Activated CD8-positive, alpha-beta T cell treated with anti-CD3 and anti-CD28 coated beads for 36 hours (primary cell): ENCODE data around the gene MRGPRF. TPM values are rescaled to one million over a fixed set of nuclear protein-coding genes. Genes with fewer than 3 reads are reported as not detected.

ENCODE experiments used
- ATAC-seq: fragments of 200-7000 bp; cut with Tn5 transposase; one replicate; pipeline ENCODE4 v1.10.0; 2021; ENCODE audit warnings: mild to moderate bottlenecking, moderate library complexity
- CTCF ChIA-PET: fragments of 350-600 bp; sonication (Branson Sonifier 250); formaldehyde crosslinking; loops from one replicate; lab custom pipeline; 2021; ENCODE audit warnings: antibody characterized with exemption; lab: Charles Lee
- POLR2A ChIA-PET: fragments of 350-600 bp; sonication (Branson Sonifier 250); formaldehyde crosslinking; loops from one replicate; lab custom pipeline; 2021; ENCODE audit warnings: antibody characterized with exemption; lab: Charles Lee
- DNase-seq: peaks from one replicate; pipeline ENCODE4 v3.0.0-alpha.2; 2020
- H3K27ac Mint-ChIP-seq: one replicate; pipeline ENCODE4 v1.8.0; 2021; ENCODE audit warnings: mild to moderate bottlenecking, mixed read lengths
- H3K27me3 Mint-ChIP-seq: one replicate; pipeline ENCODE4 v1.8.0; 2021; ENCODE audit warnings: mixed read lengths
- H3K36me3 Mint-ChIP-seq: one replicate; pipeline ENCODE4 v1.8.0; 2021; ENCODE audit warnings: low read depth, mixed read lengths
- H3K4me1 Mint-ChIP-seq: one replicate; pipeline ENCODE4 v1.8.0; 2021; ENCODE audit warnings: low read depth, mixed read lengths
- H3K4me3 Mint-ChIP-seq: one replicate; pipeline ENCODE4 v1.8.0; 2021; ENCODE audit warnings: mild to moderate bottlenecking, moderate library complexity, mixed read lengths
- H3K9me3 Mint-ChIP-seq: one replicate; pipeline ENCODE4 v1.8.0; 2021; ENCODE audit warnings: mixed read lengths
- CTCF ChIP-seq: fragments of 200-600 bp; IDR thresholded peaks from one replicate; pipeline ENCODE4 v1.8.0; 2022; ENCODE audit warnings: antibody characterized with exemption, mild to moderate bottlenecking
- intact Hi-C: fragments of 100-400 bp; cut with micrococcal nuclease; formaldehyde crosslinking; loops from one replicate; pipeline ENCODE4 v1.10.0; 2022
- total RNA-seq, 2 experiments: library from RNA; stranded (reverse); gene quantifications; one replicate each; pipeline ENCODE4 v1.2.3, GENCODE V29; 2021

MRGPRF gene
- total RNA-seq, 2 experiments from 2014 or later: not detected

GRCh38 chr11:69018924-69019323, 5.9 kb upstream of the MRGPRF start:
- intact Hi-C loops: no loop called here
- Mint-ChIP-seq H3K27ac (no peak overlapping the region), H3K36me3 (no peaks in the 10 kb centered on the region)

GRCh38 chr11:69017951-69018350, 4.9 kb upstream of the MRGPRF start:
- no peak overlapping the region for H3K4me3 Mint-ChIP-seq
- H3K36me3 Mint-ChIP-seq: no peaks in the 10 kb centered on the region
- H3K4me1 Mint-ChIP-seq: no peaks in the 10 kb centered on the region
- H3K27ac Mint-ChIP-seq: no peak overlapping the region
- no peak for ATAC-seq
- peaks cover 4% of the 10 kb centered on the region for H3K27me3 Mint-ChIP-seq
- intact Hi-C loops: no loop called here
- POLR2A ChIA-PET: no interaction called here
- CTCF ChIA-PET: no interaction called here
- no peak for DNase-seq
- H3K9me3 Mint-ChIP-seq: no peaks in the 10 kb centered on the region
- TF ChIP-seq CTCF: no peak

More at GRCh38 chr11:69018924-69019323, 5.9 kb upstream of the MRGPRF start:
- DNase-seq (no peak), ATAC-seq (no peak)
- no peaks in the 10 kb centered on the region for H3K9me3 Mint-ChIP-seq
- no peaks in the 10 kb centered on the region for H3K4me1 Mint-ChIP-seq
- peaks cover 2% of the 10 kb centered on the region for H3K27me3 Mint-ChIP-seq
- TF ChIP-seq CTCF: no peak
- POLR2A ChIA-PET: no interaction called here
- CTCF ChIA-PET: no interaction called here
- no peak overlapping the region for H3K4me3 Mint-ChIP-seq

DNA sequence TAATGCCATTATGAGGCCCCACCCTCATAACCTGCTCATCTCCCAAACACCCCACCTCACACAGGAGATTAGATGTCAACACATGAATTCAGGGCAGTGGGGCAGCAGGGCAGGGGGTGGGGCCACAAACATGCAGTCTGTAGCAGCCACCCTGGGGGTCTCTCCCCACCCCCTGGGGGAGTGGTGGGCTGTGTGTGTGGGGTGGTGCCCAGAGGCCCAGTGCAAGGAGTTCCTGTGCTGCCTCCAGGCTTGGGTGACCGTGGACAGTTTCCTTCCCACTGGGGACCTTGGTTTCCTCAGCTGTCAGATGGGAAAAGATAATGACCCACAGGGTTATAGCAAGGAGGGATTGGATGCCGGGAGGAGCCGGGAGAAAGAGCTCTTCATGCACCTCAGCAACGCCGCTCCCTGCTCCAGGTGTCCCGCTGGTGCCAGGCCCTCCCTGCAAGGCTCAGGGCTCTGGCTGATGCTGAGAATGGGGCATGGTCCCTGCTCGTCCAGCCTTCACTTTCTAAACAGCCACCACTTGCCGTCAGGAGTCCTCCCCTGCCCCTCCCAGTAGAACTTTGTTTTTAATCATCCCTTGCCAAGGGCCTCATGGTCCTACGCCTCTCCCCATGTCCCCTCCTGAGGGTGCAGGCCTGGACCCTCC, 2.0 kb upstream of the MRGPRF start:
- H3K4me3 Mint-ChIP-seq: no peak overlapping the region
- TF ChIP-seq CTCF: no peak
- no peaks in the 10 kb centered on the region for H3K4me1 Mint-ChIP-seq
- H3K27me3 Mint-ChIP-seq: peaks cover 20% of the 10 kb centered on the region
- POLR2A ChIA-PET: no interaction called here
- CTCF ChIA-PET: no interaction called here
- H3K27ac Mint-ChIP-seq: no peak overlapping the region
- DNase-seq (no peak), ATAC-seq (no peak)
- intact Hi-C loops: no loop called here
- no peaks in the 10 kb centered on the region for H3K9me3 Mint-ChIP-seq
- no peaks in the 10 kb centered on the region for H3K36me3 Mint-ChIP-seq

DNA sequence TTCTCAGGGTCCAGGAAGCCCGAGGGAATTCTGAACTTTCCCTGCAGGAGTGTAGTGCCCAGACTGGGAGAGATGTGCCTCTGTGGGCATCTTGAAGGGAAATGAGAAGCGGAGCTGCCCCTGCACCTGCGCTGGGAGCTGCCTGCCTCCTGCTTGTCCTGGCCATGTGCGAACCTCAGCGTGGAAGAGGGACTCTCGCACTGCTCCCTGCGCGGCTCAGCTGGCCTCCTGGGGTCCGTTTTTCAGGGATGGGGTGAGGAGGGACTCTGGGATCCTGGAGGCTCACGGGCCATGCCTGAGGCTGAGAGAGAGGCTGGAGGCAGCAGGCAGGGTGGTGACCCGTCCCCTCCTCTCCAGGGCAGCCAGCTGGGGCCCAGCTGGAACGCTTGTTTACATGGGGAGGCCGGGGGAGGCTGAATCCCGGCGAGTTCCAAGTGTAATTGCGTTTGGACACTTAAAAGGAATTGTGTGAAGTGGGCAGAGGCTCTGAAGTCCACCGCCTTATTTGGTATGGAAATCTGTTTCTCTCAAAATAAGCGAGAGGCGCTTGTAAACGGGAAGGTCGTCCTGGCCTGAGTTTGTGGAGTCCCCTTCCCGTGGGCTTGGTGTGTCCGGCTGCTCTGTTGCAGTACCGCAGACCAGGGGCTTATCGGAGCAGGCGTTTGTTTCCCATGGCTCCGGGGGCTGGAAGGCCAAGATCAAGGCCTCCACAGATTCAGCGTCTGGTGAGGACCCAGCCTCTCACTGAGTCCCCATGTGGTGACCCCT, 1.2 kb upstream of the MRGPRF start:
- peaks cover 23% of the 10 kb centered on the region for H3K27me3 Mint-ChIP-seq
- ChIA-PET CTCF (no interaction called here), POLR2A (no interaction called here)
- H3K36me3 Mint-ChIP-seq: no peaks in the 10 kb centered on the region
- intact Hi-C loops: no loop called here
- no peak overlapping the region for H3K4me3 Mint-ChIP-seq
- ATAC-seq: no peak
- H3K4me1 Mint-ChIP-seq: no peaks in the 10 kb centered on the region
- H3K9me3 Mint-ChIP-seq: no peaks in the 10 kb centered on the region
- H3K27ac Mint-ChIP-seq: no peak overlapping the region
- no peak for DNase-seq
- no peak for TF ChIP-seq CTCF
